Neural progenitor cell (in vitro differentiated cells): ENCODE measurements around the gene SAMD4A. TPM values are rescaled to one million over a fixed set of nuclear protein-coding genes. Genes with fewer than 3 reads are reported as not detected.

Experiments used
- DNase-seq: peaks from one replicate; pipeline ENCODE4 v3.0.0-alpha.2; 2016; ENCODE audit warnings: low spot score
- H2AFZ ChIP-seq: fragments of 200-600 bp; sonication (generic); replicated peaks from 2 replicates; pipeline ENCODE4 v1.6.1; 2016; ENCODE audit warnings: antibody characterized with exemption
- H3F3A ChIP-seq: fragments of 200-600 bp; sonication (generic); 2 replicates; pipeline ENCODE4 v1.6.1; 2016; ENCODE audit warnings: antibody characterized with exemption, low read depth
- H3K27ac ChIP-seq: fragments of 200-600 bp; sonication (generic); 2 replicates; pipeline ENCODE4 v1.5.1; 2016; ENCODE audit warnings: mild to moderate bottlenecking
- H3K27me3 ChIP-seq: fragments of 200-600 bp; sonication (generic); 2 replicates; pipeline ENCODE4 v1.6.1; 2016; ENCODE audit warnings: mild to moderate bottlenecking, moderate library complexity
- H3K36me3 ChIP-seq: fragments of 200-600 bp; sonication (generic); 2 replicates; pipeline ENCODE4 v1.5.1; 2016
- H3K4me1 ChIP-seq: fragments of 200-600 bp; sonication (generic); 2 replicates; pipeline ENCODE4 v1.6.1; 2016; ENCODE audit warnings: mixed run types
- H3K4me2 ChIP-seq: fragments of 200-600 bp; sonication (generic); 2 replicates; pipeline ENCODE4 v1.6.1; 2016
- H3K4me3 ChIP-seq: fragments of 200-600 bp; sonication (generic); 2 replicates; pipeline ENCODE4 v1.5.1; 2016
- H3K79me2 ChIP-seq: fragments of 200-600 bp; sonication (generic); 2 replicates; pipeline ENCODE4 v1.6.1; 2016; ENCODE audit warnings: low read depth
- H3K9ac ChIP-seq: fragments of 200-600 bp; sonication (generic); 2 replicates; pipeline ENCODE4 v1.6.1; 2016
- H3K9me3 ChIP-seq: fragments of 200-600 bp; sonication (generic); 2 replicates; pipeline ENCODE4 v1.5.1; 2016; ENCODE audit warnings: low read depth
- H4K20me1 ChIP-seq: fragments of 200-600 bp; sonication (generic); 2 replicates; pipeline ENCODE4 v1.6.1; 2016; ENCODE audit warnings: low read depth
- H3K27ac Mint-ChIP-seq: 3 replicates; pipeline ENCODE4 v1.8.0; 2021; ENCODE audit warnings: mixed read lengths
- H3K27me3 Mint-ChIP-seq: 2 replicates; pipeline ENCODE4 v1.8.0; 2022; ENCODE audit warnings: low read depth, mild to moderate bottlenecking, inconsistent platforms, moderate library complexity, mixed read lengths; ENCODE audit not compliant: insufficient read depth
- H3K36me3 Mint-ChIP-seq: 3 replicates; pipeline ENCODE4 v1.8.0; 2021; ENCODE audit warnings: mixed read lengths
- H3K4me1 Mint-ChIP-seq: 3 replicates; pipeline ENCODE4 v1.8.0; 2021; ENCODE audit warnings: mixed read lengths
- H3K4me3 Mint-ChIP-seq: 3 replicates; pipeline ENCODE4 v1.8.0; 2021; ENCODE audit warnings: mild to moderate bottlenecking, moderate library complexity, mixed read lengths
- H3K9me3 Mint-ChIP-seq: 3 replicates; pipeline ENCODE4 v1.8.0; 2020; ENCODE audit warnings: mixed read lengths
- EZH2 ChIP-seq: fragments of 200-600 bp; sonication (generic); IDR thresholded peaks from 2 replicates; pipeline ENCODE4 v1.6.1; 2017; ENCODE audit warnings: antibody characterized with exemption, mild to moderate bottlenecking, moderate library complexity
- EZH2phosphoT487 ChIP-seq: fragments of 200-600 bp; sonication (generic); IDR thresholded peaks from 2 replicates; pipeline ENCODE4 v1.6.1; 2017; ENCODE audit warnings: antibody characterized with exemption
- total RNA-seq: library from RNA; depleted of rRNA; stranded (reverse); fragments of >200 nt; gene quantifications from 2 replicates; pipeline ENCODE4 v1.2.3, GENCODE V29; 2015; ENCODE audit warnings: low replicate concordance
- TF ChIP-seq, protein P1 (sequence below): fragments of 200-600 bp; sonication (generic); IDR thresholded peaks from 2 replicates; pipeline ENCODE4 v1.5.1; 2017; ENCODE audit warnings: antibody characterized with exemption, mild to moderate bottlenecking

Gene SAMD4A
- total RNA-seq, 1 donor from 2014 or later, result 4.3 TPM

DNA sequence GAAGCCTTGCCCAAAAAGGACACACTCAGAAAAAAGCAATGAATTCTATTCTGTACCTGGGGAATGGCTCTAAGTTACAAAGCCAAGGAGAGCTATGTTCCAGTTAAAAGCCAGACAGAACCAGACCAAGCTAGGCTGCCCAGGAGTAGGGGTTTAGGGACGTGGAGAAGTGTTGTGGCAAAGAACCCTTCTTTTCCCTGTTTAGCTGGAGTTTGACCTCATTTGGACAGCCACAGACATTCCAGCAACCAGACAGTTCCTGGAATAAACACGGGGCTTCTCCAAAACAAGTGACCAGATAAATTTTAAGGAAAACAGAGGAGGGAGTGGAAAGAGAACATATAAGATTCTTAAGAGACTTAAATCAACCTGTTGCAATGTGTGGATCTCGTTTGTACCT lies 273.4 kb downstream of the SAMD4A start:
- Histone ChIP-seq H3K4me2 (no peak overlapping the region), H3K27me3 (no peaks in the 10 kb centered on the region), H4K20me1 (no peaks in the 10 kb centered on the region), H2AFZ (no peak overlapping the region), H3K4me1 (no peaks in the 10 kb centered on the region), H3K79me2 (no peaks in the 10 kb centered on the region), H3K27ac (no peak overlapping the region), H3K4me3 (no peak overlapping the region), H3K9ac (no peak overlapping the region), H3F3A (no peaks in the 10 kb centered on the region), H3K9me3 (no peaks in the 10 kb centered on the region), H3K36me3 (no peaks in the 10 kb centered on the region)
- Mint-ChIP-seq H3K4me3 (no peak overlapping the region), H3K27me3 (no peaks in the 10 kb centered on the region), H3K9me3 (no peaks in the 10 kb centered on the region), H3K4me1 (no peaks in the 10 kb centered on the region), H3K36me3 (no peaks in the 10 kb centered on the region), H3K27ac (no peak overlapping the region)
- no peak for DNase-seq
- TF ChIP-seq, protein P1, sequence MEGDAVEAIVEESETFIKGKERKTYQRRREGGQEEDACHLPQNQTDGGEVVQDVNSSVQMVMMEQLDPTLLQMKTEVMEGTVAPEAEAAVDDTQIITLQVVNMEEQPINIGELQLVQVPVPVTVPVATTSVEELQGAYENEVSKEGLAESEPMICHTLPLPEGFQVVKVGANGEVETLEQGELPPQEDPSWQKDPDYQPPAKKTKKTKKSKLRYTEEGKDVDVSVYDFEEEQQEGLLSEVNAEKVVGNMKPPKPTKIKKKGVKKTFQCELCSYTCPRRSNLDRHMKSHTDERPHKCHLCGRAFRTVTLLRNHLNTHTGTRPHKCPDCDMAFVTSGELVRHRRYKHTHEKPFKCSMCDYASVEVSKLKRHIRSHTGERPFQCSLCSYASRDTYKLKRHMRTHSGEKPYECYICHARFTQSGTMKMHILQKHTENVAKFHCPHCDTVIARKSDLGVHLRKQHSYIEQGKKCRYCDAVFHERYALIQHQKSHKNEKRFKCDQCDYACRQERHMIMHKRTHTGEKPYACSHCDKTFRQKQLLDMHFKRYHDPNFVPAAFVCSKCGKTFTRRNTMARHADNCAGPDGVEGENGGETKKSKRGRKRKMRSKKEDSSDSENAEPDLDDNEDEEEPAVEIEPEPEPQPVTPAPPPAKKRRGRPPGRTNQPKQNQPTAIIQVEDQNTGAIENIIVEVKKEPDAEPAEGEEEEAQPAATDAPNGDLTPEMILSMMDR, result no peak
- TF ChIP-seq EZH2phosphoT487 (no peak), EZH2 (no peak)

DNA sequence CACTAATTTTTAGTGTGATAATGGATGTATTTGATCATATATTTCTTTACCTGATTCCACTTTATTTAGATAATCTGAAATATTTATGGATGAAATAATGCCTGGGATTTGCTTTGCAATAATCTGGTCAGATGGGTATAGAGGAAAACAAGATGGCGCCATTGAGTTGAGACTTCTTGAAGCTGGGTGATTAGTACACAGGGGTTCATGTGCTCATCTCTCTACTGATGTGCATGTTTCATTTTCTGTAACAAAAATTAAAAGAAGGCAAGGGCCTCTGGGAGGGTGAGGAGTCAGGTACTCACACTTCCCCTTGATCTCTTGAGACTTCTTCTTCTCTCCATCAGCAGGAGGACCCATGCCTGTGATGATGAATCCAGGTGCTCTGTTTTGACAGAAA lies 273.9 kb downstream of the SAMD4A start:
- no peaks in the 10 kb centered on the region for H3K9me3 ChIP-seq
- H3F3A ChIP-seq, result no peaks in the 10 kb centered on the region
- no peak overlapping the region for H2AFZ ChIP-seq
- H3K27me3 ChIP-seq, result no peaks in the 10 kb centered on the region
- Mint-ChIP-seq H3K27me3 (no peaks in the 10 kb centered on the region), H3K27ac (no peak overlapping the region), H3K36me3 (no peaks in the 10 kb centered on the region), H3K9me3 (no peaks in the 10 kb centered on the region), H3K4me3 (no peak overlapping the region), H3K4me1 (no peaks in the 10 kb centered on the region)
- no peak overlapping the region for H3K4me3 ChIP-seq
- H3K4me1 ChIP-seq, result no peaks in the 10 kb centered on the region
- H3K4me2 ChIP-seq, result no peak overlapping the region
- H3K36me3 ChIP-seq, result no peaks in the 10 kb centered on the region
- H3K27ac ChIP-seq, result no peak overlapping the region
- H3K79me2 ChIP-seq, result no peaks in the 10 kb centered on the region
- no peak for DNase-seq
- TF ChIP-seq EZH2phosphoT487 (no peak), EZH2 (no peak)
- TF ChIP-seq, protein P1, result no peak
- H4K20me1 ChIP-seq, result no peaks in the 10 kb centered on the region
- H3K9ac ChIP-seq, result no peak overlapping the region

Other genes with a start within 250 kb of the SAMD4A start
- 75.4 and 152 TPM in 2 replicates for gene CDKN3, start 170.1 kb upstream of the SAMD4A start, total RNA-seq
- gene CNIH1, start 125.8 kb upstream of the SAMD4A start, total RNA-seq, result 192 and 205 TPM in 2 replicates
- 108 and 172 TPM in 2 replicates for gene GMFB, start 78.1 kb upstream of the SAMD4A start, total RNA-seq
- 29.6 and 36.1 TPM in 2 replicates for gene CGRRF1, start 57.2 kb upstream of the SAMD4A start, total RNA-seq